ENCODE results near the gene NLGN4Y.

GRCh38 chrY:14524272-14525231, at the start of gene NLGN4Y:
- no peak for TF ChIP-seq CTCF (IDR thresholded peaks at IDR 0.05)
- TF ChIP-seq POLR2A (IDR thresholded peaks at IDR 0.05): no peak
